ENCODE measurements around the gene ENTPD7.
A peak's percentile ranks its signal among the peaks of the same experiment; 100 is the strongest.
"Not testable (repeated sequence)": the region's sequence is repeated elsewhere in the genome, so short reads cannot be mapped to it uniquely, and the experiment has no call there.

ENTPD7 gene

GRCh38 chr10:99659031-99659867, at the start of gene ENTPD7:
ENTPD7 (plus strand) TSS chr10:99659509; CDS start chr10:99659957, 448 bp downstream.
- peak; percentile 78 to 88 for DNase-seq (ENCODE audit: low read depth in 1 of 2, low spot score in 1 of 2)

GRCh38 chr10:99610221-99610620, 49.1 kb upstream of the ENTPD7 start:
- DNase-seq (ENCODE audit: low read depth in 1 of 2, low spot score in 1 of 2): no peak

GRCh38 chr10:99611326-99611725, 48.0 kb upstream of the ENTPD7 start:
- no peak for DNase-seq (ENCODE audit: low read depth in 1 of 2, low spot score in 1 of 2)

GRCh38 chr10:99612167-99612831, 47.0 kb upstream of the ENTPD7 start:
- peak in 1 of 2 donors; percentile 30 for DNase-seq (ENCODE audit: low read depth in 1 of 2, low spot score in 1 of 2)

- DNase-seq (ENCODE audit: low read depth in 1 of 2, low spot score in 1 of 2): no peak
These were observed 43.9 kb upstream of the ENTPD7 start for GRCh38 chr10:99615426-99615825.

- no peak for DNase-seq (ENCODE audit: low read depth in 1 of 2, low spot score in 1 of 2)
These were observed 41.6 kb upstream of the ENTPD7 start for GRCh38 chr10:99617696-99618095.

GRCh38 chr10:99619090-99619800, 40.1 kb upstream of the ENTPD7 start:
- DNase-seq (ENCODE audit: low read depth in 1 of 2, low spot score in 1 of 2): no peak

GRCh38 chr10:99619851-99620710, 39.2 kb upstream of the ENTPD7 start, which contains the start of gene SLC25A28:
SLC25A28 (minus strand) TSS chr10:99620439; CDS start chr10:99620335, 104 bp downstream.
- DNase-seq (ENCODE audit: low read depth in 1 of 2, low spot score in 1 of 2): peak; percentile 22 to 72

GRCh38 chr10:99620711-99621453, 38.4 kb upstream of the ENTPD7 start:
- DNase-seq (ENCODE audit: low read depth in 1 of 2, low spot score in 1 of 2): peak; percentile 66 to 92

GRCh38 chr10:99621454-99622251, 37.7 kb upstream of the ENTPD7 start:
- DNase-seq (ENCODE audit: low read depth in 1 of 2, low spot score in 1 of 2): no peak

- DNase-seq (ENCODE audit: low read depth in 1 of 2, low spot score in 1 of 2): no peak
These were observed 35.4 kb upstream of the ENTPD7 start for GRCh38 chr10:99623919-99624318.

- DNase-seq (ENCODE audit: low read depth in 1 of 2, low spot score in 1 of 2): not testable (repeated sequence)
These were observed 34.2 kb upstream of the ENTPD7 start for GRCh38 chr10:99625124-99625523.

- no peak for DNase-seq (ENCODE audit: low read depth in 1 of 2, low spot score in 1 of 2)
These were observed 30.2 kb upstream of the ENTPD7 start for GRCh38 chr10:99628923-99629624.

GRCh38 chr10:99629625-99629978, 29.7 kb upstream of the ENTPD7 start:
- no peak for DNase-seq (ENCODE audit: low read depth in 1 of 2, low spot score in 1 of 2)

GRCh38 chr10:99630433-99630832, 28.9 kb upstream of the ENTPD7 start:
- DNase-seq (ENCODE audit: low read depth in 1 of 2, low spot score in 1 of 2): no peak

- DNase-seq (ENCODE audit: low read depth in 1 of 2, low spot score in 1 of 2): no peak
These were observed 28.3 kb upstream of the ENTPD7 start for GRCh38 chr10:99630991-99631390.

GRCh38 chr10:99631496-99631895, 27.8 kb upstream of the ENTPD7 start:
- no peak for DNase-seq (ENCODE audit: low read depth in 1 of 2, low spot score in 1 of 2)

GRCh38 chr10:99633832-99634231, 25.5 kb upstream of the ENTPD7 start:
- no peak for DNase-seq (ENCODE audit: low read depth in 1 of 2, low spot score in 1 of 2)
